Eye (tissue), 1 donor: ENCODE measurements around the gene PDE4A.

Experiments used
- DNase-seq: peaks from one replicate; pipeline ENCODE4 v3.0.0-alpha.2; 2015

The PDE4A gene

DNA sequence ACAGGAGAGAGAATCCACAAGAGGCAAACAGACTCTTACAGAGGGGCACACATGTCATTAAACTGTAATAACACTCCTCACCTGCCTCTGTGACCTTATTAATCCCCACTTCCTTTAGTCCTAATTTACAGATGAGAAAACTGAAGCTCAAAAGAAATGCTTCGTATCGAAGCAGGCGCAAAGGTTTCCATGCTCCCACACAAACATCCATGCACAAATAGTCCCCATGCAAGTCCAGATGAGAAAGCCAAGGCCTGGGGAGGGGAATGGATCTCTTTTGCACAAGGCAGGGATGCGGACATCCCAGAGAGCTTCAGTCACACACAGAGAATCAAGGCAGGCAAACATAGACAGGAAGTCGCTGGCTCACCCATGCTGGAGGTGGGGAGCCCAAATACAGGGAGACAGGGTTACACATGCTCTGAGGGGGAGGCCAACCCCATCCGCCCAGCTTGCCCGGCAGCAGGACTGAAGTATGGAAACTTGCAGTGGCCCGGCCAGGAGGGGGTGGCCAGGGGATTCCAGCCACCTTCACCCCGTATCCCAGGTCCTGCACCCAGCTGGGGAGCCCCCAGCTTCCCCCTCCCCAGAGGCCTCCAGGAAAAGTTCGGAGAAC is 96.4 kb downstream of the PDE4A start:
- DNase-seq = no peak

- DNase-seq = no peak
These were observed 97.0 kb downstream of the PDE4A start, which contains the start of gene S1PR5 for GRCh38 chr19:10517361-10517759. TSS of gene S1PR5 (minus strand) at chr19:10517447. CDS start at chr19:10515011, 2,436 bp downstream.

DNA sequence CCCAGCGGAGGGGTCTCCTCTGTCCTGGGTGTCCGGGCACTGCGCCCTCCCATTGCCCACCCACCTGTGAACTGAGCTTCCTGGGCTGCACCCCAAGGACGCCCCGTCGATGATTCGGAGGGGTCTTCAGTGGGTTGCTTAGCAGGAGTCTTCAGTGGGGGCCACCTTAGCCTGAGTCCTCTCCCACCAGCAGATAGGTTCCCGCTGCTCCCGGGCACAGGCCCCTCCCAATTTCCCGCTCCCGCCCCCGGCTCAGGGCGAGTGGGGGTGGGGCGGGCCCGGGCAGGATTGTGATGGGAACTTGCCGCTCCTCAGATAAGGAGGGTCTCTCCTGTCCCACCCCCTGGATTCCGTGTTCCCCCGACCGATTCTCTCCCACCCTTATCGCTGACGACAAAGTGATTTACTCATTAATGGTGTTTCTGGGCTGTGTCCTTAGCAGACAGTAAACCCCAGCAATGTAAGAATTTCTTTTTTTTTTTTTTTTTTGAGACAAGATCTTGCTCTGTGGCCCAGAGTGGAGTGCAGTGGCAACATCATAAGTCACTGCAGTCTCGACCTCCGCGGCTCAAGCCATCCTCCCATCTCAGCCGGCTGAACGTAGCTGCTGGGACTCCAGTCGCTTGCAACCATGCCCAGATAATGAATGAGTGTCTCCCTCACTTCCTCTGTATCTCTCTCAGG is 97.6 kb downstream of the PDE4A start:
- no peak for DNase-seq

GRCh38 chr19:10518444-10519361 is 98.4 kb downstream of the PDE4A start:
- no peak for DNase-seq
